ENCODE results near the gene OSBP. TPM values are rescaled to one million over a fixed set of nuclear protein-coding genes. Genes with fewer than 3 reads are reported as not detected.

OSBP gene
- total and polyA plus RNA-seq, 9 of the 15 experiments (the other 6 are each of a cell fraction or from before 2014, with no cell fraction given) = 11.7 to 49.0 (median 28.7) TPM

DNA sequence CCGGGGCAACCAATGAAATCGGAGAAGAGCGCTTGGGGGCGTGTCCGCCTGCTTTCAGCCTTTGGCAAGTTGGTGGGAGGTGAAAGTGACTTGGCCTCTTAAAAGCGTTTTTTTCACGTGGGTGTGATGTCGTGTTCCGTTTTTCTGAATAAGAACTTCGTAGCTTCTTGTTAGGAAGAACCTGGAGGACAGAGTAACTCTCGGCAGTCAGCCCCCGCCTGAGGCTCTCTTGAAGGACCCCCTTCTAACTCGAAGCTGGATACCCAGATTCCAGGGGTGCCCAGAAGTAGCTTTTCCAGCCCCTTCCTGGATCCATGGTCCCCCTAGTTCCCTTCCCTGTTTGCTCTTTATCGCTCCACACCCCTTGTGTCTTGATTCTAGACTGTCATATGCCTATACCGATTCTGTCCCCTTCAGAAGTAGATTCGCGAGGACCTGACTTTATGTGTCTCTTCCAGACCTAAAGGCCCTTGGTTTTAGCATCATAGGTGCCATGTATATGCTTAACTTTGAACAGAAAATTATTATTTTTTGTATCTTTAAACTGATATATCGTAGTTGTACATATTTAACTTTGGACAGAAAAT, 915 bp upstream of the OSBP start (continued):
- peak in 1 of 2 experiments; percentile 62; a peak in 1 of 4 replicates for TF ChIP-seq NONO (IDR thresholded peaks at IDR 0.05; ENCODE audit: low read depth in 2 of 2, low read length in 1 of 2)
- no peak for TF ChIP-seq TSC22D4 (tag; IDR thresholded peaks at IDR 0.05)
- no peak for TF ChIP-seq RAD21 (CRISPR knock-in tag; conservative IDR thresholded peaks at IDR 0.05 in 1 of 2, IDR thresholded peaks at IDR 0.05 in 1 of 2)
- TF ChIP-seq L3MBTL2 (IDR thresholded peaks at IDR 0.05) = peak; percentile 96
- TF ChIP-seq DNMT1 (IDR thresholded peaks at IDR 0.05) = peak; percentile 76; the same call in 1 of the 2 replicates
- TF ChIP-seq CREB1 (IDR thresholded peaks at IDR 0.05) = no peak
- TF ChIP-seq CREB1 (CRISPR knock-in tag; IDR thresholded peaks at IDR 0.05) = no peak
- TF ChIP-seq PURB (CRISPR knock-in tag; IDR thresholded peaks at IDR 0.05; ENCODE audit: low read depth) = no peak
- TF ChIP-seq MEF2D (tag; conservative IDR thresholded peaks at IDR 0.05; ENCODE audit: low read depth) = no peak
- no peak for TF ChIP-seq CBX2 (IDR thresholded peaks at IDR 0.05; ENCODE audit: insufficient read depth, low read length, poor library complexity, severe bottlenecking)
- TF ChIP-seq ZNF121 (CRISPR knock-in tag; conservative IDR thresholded peaks at IDR 0.05) = no peak
- TF ChIP-seq MAZ (CRISPR knock-in tag; conservative IDR thresholded peaks at IDR 0.05 in 1 of 2, IDR thresholded peaks at IDR 0.05 in 1 of 2) = peak in 1 of 2 experiments; percentile 17; a peak in 1 of 4 replicates
- no peak for TF ChIP-seq ZNF134 (CRISPR knock-in tag; conservative IDR thresholded peaks at IDR 0.05)
- TF ChIP-seq TAF9B (IDR thresholded peaks at IDR 0.05; ENCODE audit: partially characterized antibody) = peak; percentile 36
- no peak for TF ChIP-seq KHSRP (IDR thresholded peaks at IDR 0.05)
- TF ChIP-seq ARNT (IDR thresholded peaks at IDR 0.05) = 0 out of 4 replicates have a peak, but pooled peaks of 1 of the 2 experiments have one; percentile 33
- no peak for TF ChIP-seq SMAD3 (CRISPR knock-in tag; conservative IDR thresholded peaks at IDR 0.05)
- no peak for TF ChIP-seq ZNF239 (CRISPR knock-in tag; IDR thresholded peaks at IDR 0.05)
- TF ChIP-seq, protein P1, sequence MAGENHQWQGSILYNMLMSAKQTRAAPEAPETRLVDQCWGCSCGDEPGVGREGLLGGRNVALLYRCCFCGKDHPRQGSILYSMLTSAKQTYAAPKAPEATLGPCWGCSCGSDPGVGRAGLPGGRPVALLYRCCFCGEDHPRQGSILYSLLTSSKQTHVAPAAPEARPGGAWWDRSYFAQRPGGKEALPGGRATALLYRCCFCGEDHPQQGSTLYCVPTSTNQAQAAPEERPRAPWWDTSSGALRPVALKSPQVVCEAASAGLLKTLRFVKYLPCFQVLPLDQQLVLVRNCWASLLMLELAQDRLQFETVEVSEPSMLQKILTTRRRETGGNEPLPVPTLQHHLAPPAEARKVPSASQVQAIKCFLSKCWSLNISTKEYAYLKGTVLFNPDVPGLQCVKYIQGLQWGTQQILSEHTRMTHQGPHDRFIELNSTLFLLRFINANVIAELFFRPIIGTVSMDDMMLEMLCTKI (IDR thresholded peaks at IDR 0.05; ENCODE audit: partially characterized antibody) = no peak
- no peak for TF ChIP-seq MCM7 (IDR thresholded peaks at IDR 0.05)
- no peak for TF ChIP-seq TCF3 (CRISPR knock-in tag; IDR thresholded peaks at IDR 0.05)
- no peak for TF ChIP-seq ILK (tag; IDR thresholded peaks at IDR 0.05; ENCODE audit: borderline replicate concordance, low read depth)
- TF ChIP-seq PPARD (CRISPR knock-in tag; IDR thresholded peaks at IDR 0.05) = no peak
- TF ChIP-seq ZNF263 (CRISPR knock-in tag; IDR thresholded peaks at IDR 0.05; ENCODE audit: borderline replicate concordance) = no peak
- TF ChIP-seq GABPA (tag; conservative IDR thresholded peaks at IDR 0.05; ENCODE audit: low read depth) = no peak
- TF ChIP-seq SNIP1 (IDR thresholded peaks at IDR 0.05; ENCODE audit: low read depth) = no peak
- no peak for TF ChIP-seq ZNF780A (CRISPR knock-in tag; IDR thresholded peaks at IDR 0.05)
- no peak for TF ChIP-seq PRMT5 (CRISPR knock-in tag; IDR thresholded peaks at IDR 0.05)
- TF ChIP-seq MAFF (IDR thresholded peaks at IDR 0.05; ENCODE audit: low read length) = no peak
- peak; percentile 33 for TF ChIP-seq GTF2B (IDR thresholded peaks at IDR 0.05; ENCODE audit: extremely low read depth, insufficient read length)
- TF ChIP-seq POLR2B (IDR thresholded peaks at IDR 0.05; ENCODE audit: low read depth, partially characterized antibody) = peak; percentile 77

Measured in K562 (cell line).